HG03460 (cell line): ENCODE data around the gene EEPD1.
"Not testable (repeated sequence)": the region's sequence is repeated elsewhere in the genome, so short reads cannot be mapped to it uniquely, and the experiment has no call there.

ENCODE experiments used
- ATAC-seq: cut with Tn5 transposase; IDR thresholded peaks from one replicate; pipeline ENCODE4 v1.9.1; 2021; ENCODE audit not compliant: unreplicated experiment

The EEPD1 gene

GRCh38 chr7:36152756-36153570, at the start of gene EEPD1:
Gene EEPD1 (plus strand): TSS chr7:36153254. CDS start chr7:36154325, 1,071 bp downstream.
- peak; percentile 97 for ATAC-seq

- ATAC-seq: no peak
These were observed 49.1 kb upstream of the EEPD1 start for GRCh38 chr7:36103837-36104561.

- not testable (repeated sequence) for ATAC-seq
These were observed 45.8 kb upstream of the EEPD1 start for GRCh38 chr7:36106972-36107908.

GRCh38 chr7:36107926-36108631, 45.0 kb upstream of the EEPD1 start:
- ATAC-seq: no peak

GRCh38 chr7:36109013-36109627, 43.9 kb upstream of the EEPD1 start:
- ATAC-seq: no peak

- ATAC-seq: no peak
These were observed 42.5 kb upstream of the EEPD1 start for GRCh38 chr7:36110584-36110983.

GRCh38 chr7:36112969-36113368, 40.1 kb upstream of the EEPD1 start:
- ATAC-seq: no peak

- no peak for ATAC-seq
These were observed 38.7 kb upstream of the EEPD1 start for GRCh38 chr7:36114355-36114754.

- ATAC-seq: peak; percentile 100
These were observed 37.4 kb upstream of the EEPD1 start for GRCh38 chr7:36115448-36116321.

- no peak for ATAC-seq
These were observed 36.5 kb upstream of the EEPD1 start for GRCh38 chr7:36116347-36117202.

GRCh38 chr7:36117203-36117840, 35.7 kb upstream of the EEPD1 start:
- no peak for ATAC-seq

- ATAC-seq: no peak
These were observed 34.7 kb upstream of the EEPD1 start for GRCh38 chr7:36118344-36118743.

- ATAC-seq: no peak
These were observed 33.9 kb upstream of the EEPD1 start for GRCh38 chr7:36119005-36119706.

- not testable (repeated sequence) for ATAC-seq
These were observed 32.9 kb upstream of the EEPD1 start for GRCh38 chr7:36119983-36120646.

GRCh38 chr7:36125630-36126029, 27.4 kb upstream of the EEPD1 start:
- ATAC-seq: not testable (repeated sequence)

- no peak for ATAC-seq
These were observed 25.8 kb upstream of the EEPD1 start for GRCh38 chr7:36127075-36127740.
